Measurements from ENCODE around the gene KPTN.

KPTN gene

DNA sequence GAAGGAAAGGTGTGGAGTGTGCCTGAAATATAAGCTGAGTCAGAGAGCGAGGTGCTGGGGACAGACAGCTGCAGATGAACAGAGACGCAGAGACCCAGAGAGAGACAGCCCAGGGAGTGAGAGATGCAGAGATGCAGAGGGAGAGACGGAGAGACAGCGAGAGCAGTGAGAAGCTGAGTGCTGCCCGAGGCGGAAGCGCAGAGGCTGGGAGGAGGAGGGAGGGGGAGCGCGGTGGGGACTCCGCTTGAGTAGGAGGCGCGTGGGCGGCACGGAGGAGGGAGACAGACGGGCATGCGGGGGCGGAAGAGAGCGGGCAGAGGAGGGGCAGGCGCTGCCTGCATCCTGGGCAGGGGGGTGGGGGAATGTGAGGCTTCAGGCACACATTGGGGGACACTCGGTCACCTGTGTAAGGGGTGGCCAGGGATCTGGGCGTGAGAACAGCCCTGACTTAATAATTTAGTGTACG lies 38.0 kb downstream of the KPTN start:
- Mint-ChIP-seq H3K27me3 (peaks cover 93% of the 10 kb centered on the region), H3K4me1 (peaks cover 56% of the 10 kb centered on the region), H3K27ac (no peak overlapping the region), H3K9me3 (peaks cover 0 to 7% of the 10 kb centered on the region in 2 donors), H3K4me3 (peak overlapping the region; percentile 70)
- DNase-seq (no peak), ATAC-seq (peak; percentile 32)

DNA sequence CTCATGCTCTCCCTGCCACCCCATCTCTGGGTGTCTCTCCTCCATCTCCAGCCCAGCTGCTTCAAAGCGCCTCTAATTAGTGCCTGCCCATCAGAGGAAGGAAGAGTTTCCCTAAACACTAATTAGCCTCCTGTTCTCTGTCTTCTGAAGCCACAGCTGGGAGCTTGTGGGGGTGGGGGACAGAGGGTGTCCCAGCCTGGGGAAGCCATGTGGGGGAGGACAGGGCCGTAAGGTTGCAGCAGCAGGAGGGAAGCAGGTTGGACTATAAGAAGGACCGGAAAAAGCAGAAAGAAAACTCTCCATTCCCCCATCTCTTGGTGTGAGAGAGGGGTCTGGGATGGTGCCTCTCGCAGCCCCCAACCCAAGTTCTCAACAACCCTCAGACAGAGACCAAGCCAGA lies 38.5 kb downstream of the KPTN start:
- no peak for ATAC-seq
- H3K27ac Mint-ChIP-seq: peak overlapping the region in 1 of 2 donors; percentile 71
- peak overlapping the region; percentile 70 for H3K4me3 Mint-ChIP-seq
- peaks cover 56% of the 10 kb centered on the region for H3K4me1 Mint-ChIP-seq
- peaks cover 0 to 7% of the 10 kb centered on the region in 2 donors for H3K9me3 Mint-ChIP-seq
- DNase-seq: no peak
- H3K27me3 Mint-ChIP-seq: peaks cover 94% of the 10 kb centered on the region

DNA sequence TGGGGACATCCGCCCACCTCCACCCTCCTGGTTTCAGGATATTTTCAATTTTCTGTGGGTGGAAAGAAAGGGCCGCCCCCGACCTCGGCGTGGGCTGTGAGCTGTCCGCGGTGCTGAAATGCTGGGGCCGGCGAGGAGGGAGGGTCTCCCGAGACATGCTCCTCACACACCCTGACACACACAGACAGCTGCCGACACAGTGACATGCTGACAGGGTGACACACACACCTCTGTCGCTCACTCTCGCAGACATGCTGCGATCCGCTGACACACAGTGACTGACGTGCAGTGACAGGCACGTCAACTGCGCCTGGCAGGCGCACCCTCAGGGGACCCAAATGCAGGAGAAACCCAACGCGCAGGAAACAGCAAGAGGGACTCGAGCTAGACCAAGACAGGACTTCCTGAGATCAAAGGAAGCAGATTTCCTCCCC lies 39.6 kb downstream of the KPTN start:
- Mint-ChIP-seq H3K27ac (no peak overlapping the region), H3K27me3 (peaks cover 94% of the 10 kb centered on the region), H3K4me1 (peaks cover 56% of the 10 kb centered on the region), H3K9me3 (peaks cover 0 to 7% of the 10 kb centered on the region in 2 donors), H3K4me3 (peak overlapping the region; percentile 25 to 67)
- DNase-seq (no peak), ATAC-seq (no peak)

DNA sequence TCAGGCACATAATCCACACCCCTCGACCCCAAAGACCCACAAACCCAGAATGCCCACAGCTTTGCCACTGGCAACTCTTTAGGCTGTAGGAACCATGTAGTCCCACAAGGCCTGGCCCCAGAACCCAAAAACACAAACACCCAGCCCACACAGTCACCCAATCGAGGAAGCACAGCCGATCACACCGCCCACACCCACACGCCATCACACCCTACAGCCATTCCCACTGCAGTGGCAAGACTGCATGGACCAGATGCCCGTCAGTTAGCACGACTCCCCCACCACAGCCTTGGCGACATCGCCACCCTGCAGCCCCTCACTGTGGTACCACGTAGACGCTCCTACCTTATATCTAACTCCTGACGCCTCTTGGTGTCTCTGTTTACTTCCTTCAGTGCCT lies 40.7 kb downstream of the KPTN start:
- ATAC-seq (no peak), DNase-seq (no peak)
- Mint-ChIP-seq H3K4me1 (peaks cover 54% of the 10 kb centered on the region), H3K27ac (no peak overlapping the region), H3K4me3 (no peak overlapping the region), H3K27me3 (peaks cover 91% of the 10 kb centered on the region), H3K9me3 (peaks cover 0 to 7% of the 10 kb centered on the region in 2 donors)

DNA sequence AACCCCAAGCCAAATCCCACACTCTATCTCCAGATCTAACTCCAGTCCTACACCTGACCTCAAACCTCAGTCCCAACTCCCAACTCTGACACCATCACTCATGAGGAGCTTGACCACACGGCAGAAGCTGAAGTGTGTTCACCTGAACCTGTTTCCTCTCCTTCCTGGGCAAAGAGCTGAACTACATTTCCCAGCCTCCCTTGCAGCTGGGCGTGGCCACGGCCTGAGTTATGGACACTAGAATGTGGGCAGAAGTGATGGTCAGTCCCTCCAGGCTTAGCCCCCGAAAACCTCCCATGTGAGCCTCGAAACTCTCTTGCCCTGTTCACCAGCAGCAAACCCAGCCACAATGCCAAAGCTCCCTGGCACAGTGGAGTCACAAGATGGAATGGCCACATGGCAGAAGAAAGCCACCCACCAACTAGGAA lies 45.2 kb downstream of the KPTN start:
- Mint-ChIP-seq H3K27me3 (peaks cover 78% of the 10 kb centered on the region), H3K4me3 (no peak overlapping the region)

DNA sequence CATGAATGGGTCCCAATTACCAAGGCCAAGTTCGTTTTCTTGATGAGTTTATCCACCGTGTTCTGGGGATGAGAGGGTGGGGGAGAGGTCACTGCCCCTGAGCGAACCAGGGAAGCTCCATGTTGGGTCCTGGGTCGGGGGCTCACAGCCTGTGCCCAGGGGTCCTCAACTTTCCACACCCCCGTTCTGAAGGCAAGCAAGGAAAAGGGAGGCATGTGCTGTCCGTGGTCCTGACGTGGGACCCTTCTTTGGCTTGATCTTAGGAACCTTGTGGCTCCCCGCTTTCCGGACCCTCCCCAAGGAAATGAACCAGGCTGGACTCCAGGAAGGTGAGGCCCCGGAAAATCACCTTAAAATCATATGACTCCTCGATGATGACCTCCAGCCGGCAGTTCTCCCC lies 46.5 kb downstream of the KPTN start:
- Mint-ChIP-seq H3K27me3 (peaks cover 65% of the 10 kb centered on the region), H3K27ac (no peak overlapping the region), H3K4me1 (peaks cover 38% of the 10 kb centered on the region), H3K4me3 (no peak overlapping the region), H3K9me3 (no peaks in the 10 kb centered on the region)
- ATAC-seq (no peak), DNase-seq (no peak)

More for the DNA sequence above, 45.2 kb downstream of the KPTN start:
- ATAC-seq (no peak), DNase-seq (no peak)
- Mint-ChIP-seq H3K27ac (no peak overlapping the region), H3K9me3 (no peaks in the 10 kb centered on the region), H3K4me1 (peaks cover 35% of the 10 kb centered on the region)

DNA sequence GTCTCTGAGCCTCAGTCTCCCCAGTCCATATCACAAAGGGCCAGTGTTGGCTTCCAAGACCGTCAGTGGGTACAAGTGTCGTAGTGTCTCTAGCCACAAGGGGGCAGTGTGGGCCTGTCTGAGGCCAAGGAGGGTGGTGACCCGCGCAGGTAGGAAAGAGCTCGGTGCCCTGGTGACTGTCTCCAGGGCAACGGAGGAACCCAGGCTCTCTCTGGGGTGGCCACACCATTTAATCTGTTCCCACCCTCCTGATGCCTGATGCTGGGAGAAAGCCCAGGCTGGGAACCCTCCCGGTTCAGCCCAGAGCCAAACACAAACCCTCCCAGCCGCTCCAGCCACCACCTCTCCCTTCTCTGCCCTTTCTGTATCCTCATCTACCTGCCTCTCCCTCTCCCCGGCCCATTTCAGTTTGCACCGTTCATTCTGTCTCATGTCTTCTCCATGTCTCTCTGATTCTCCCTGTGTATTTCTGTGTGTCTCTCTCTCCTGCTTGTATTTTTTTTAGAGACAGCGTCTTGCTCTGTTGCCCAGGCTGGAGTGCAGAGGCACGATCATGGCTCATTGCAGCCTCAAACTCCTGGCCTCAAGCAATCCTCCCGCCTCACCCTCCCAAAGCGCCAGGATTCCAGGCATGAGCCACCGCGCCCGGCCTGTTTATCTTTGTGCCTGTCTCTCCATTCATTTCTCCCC lies 47.2 kb downstream of the KPTN start:
- H3K4me1 Mint-ChIP-seq: peaks cover 44% of the 10 kb centered on the region
- peak overlapping the region in 1 of 2 donors; percentile 57 for H3K27ac Mint-ChIP-seq
- H3K9me3 Mint-ChIP-seq: no peaks in the 10 kb centered on the region
- DNase-seq (peak; percentile 83 to 84), ATAC-seq (peak; percentile 89)
- H3K27me3 Mint-ChIP-seq: peaks cover 66% of the 10 kb centered on the region
- H3K4me3 Mint-ChIP-seq: peak overlapping the region in 1 of 2 donors; percentile 69

DNA sequence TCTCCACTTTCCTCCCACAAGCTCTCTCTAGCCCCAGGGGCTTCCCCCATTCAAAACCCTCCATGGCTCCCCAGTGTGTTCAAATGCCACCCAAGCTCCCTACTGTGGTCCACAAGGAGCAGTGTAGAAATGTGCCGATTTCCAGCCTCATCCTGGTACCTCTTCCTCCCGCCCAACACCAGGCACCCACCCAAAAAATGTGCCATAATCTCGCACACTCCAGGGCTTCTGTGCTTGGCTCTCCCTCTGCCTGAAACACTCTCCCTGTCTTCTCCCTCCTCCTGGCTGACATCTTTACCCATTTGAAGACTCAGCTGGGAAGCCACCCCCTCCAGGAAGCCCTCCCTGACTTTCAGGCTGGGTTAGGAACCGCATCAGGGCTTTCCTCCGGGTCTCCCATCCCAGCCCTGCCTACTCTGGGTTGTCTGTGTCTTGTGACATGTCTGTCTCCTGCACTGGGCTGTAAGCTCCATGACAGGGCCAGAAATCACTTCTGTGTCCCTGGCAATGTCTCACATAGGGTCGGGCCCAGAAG lies 48.1 kb downstream of the KPTN start:
- H3K9me3 Mint-ChIP-seq: no peaks in the 10 kb centered on the region
- DNase-seq (no peak), ATAC-seq (no peak)
- no peak overlapping the region for H3K27ac Mint-ChIP-seq
- peaks cover 45% of the 10 kb centered on the region for H3K4me1 Mint-ChIP-seq
- H3K27me3 Mint-ChIP-seq: peaks cover 66% of the 10 kb centered on the region
- H3K4me3 Mint-ChIP-seq: peak overlapping the region; percentile 2 to 69

DNA sequence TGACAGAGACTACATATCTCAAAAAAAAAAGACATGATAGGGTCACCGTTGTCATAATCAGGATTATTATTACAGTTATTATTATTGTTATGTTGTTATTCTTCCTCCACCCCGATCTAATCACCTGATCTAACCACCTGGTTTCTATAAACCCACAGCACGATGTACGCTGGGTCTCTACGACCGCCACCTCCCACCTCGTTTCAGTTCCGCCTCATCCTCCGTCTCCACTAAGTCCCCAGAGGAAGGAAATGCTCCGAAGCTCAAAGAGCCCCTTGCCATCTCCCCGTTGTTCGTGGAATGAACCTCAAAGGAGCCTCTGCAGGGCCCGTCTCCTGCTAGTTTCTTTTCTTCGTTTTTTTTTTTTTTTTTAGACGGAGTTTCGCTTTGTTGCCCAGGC lies 48.8 kb downstream of the KPTN start:
- Mint-ChIP-seq H3K4me3 (peak overlapping the region in 1 of 2 donors; percentile 24), H3K27me3 (peaks cover 68% of the 10 kb centered on the region), H3K9me3 (no peaks in the 10 kb centered on the region), H3K4me1 (peaks cover 51% of the 10 kb centered on the region), H3K27ac (no peak overlapping the region)
- DNase-seq (peak in 1 of 2 donors; percentile 48), ATAC-seq (peak; percentile 74)

DNA sequence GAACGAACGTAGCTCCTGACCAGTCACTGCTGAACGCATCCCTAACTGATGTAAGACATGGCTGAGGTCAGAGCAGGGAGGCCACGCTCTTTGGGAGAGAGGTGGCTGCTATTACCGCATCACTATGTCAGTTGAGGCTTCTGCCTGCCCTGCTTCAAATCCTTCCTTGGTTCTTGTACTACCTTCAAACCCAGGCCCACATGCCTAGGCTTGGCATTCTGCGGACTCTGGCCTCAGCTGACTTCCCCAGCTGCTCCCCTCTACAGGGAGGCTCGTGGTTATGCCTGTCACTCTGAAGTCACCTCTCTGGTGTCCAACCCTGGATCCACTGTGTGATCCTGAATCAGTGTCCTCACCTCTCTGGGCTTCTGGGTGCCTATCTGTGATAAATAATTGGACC lies 49.9 kb downstream of the KPTN start:
- Mint-ChIP-seq H3K27me3 (peaks cover 70% of the 10 kb centered on the region), H3K27ac (no peak overlapping the region), H3K4me3 (no peak overlapping the region), H3K9me3 (no peaks in the 10 kb centered on the region), H3K4me1 (peaks cover 62% of the 10 kb centered on the region)
- DNase-seq (no peak), ATAC-seq (no peak)

DNA sequence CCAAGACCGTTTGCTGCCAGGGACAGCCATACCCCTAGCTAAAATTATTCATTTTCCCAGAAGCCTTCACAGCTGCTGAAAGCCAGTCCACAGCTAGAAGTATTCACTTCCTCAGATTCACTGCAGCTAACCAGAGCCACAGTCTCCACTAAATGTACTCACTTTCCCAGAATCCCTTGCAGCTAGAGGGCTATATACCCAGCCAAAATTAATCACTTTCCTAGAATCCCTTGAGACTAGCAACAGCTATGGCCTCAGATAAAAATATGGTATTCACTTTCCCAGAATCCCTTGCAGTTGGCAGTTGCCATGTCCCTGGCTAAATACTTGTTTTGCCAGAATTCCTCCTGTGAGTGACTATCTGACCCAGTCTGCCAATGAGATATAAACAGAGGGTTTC lies 50.9 kb downstream of the KPTN start:
- Mint-ChIP-seq H3K27me3 (peaks cover 61% of the 10 kb centered on the region), H3K27ac (no peak overlapping the region), H3K9me3 (no peaks in the 10 kb centered on the region), H3K4me1 (peaks cover 62% of the 10 kb centered on the region), H3K4me3 (no peak overlapping the region)
- DNase-seq (no peak), ATAC-seq (no peak)

DNA sequence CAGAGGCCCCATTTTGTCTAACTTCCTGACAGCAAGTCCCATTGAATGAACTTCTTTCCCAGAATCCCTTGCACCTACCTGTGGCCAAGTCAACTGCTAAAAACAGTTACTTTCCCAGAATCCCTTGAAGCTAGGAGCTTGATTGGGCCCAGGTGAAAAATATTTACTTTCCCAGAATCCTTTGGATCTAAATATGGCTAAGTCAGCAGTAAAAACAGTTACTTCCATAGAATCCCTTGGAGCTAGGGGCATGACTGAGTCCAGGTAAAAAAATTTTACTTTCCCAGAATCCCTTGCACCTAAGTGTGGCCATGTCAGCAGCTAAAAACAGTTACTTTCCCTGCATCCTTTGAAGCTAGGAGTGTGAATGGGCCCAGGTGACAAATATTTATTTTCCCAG lies 51.5 kb downstream of the KPTN start:
- no peak overlapping the region for H3K4me3 Mint-ChIP-seq

DNA sequence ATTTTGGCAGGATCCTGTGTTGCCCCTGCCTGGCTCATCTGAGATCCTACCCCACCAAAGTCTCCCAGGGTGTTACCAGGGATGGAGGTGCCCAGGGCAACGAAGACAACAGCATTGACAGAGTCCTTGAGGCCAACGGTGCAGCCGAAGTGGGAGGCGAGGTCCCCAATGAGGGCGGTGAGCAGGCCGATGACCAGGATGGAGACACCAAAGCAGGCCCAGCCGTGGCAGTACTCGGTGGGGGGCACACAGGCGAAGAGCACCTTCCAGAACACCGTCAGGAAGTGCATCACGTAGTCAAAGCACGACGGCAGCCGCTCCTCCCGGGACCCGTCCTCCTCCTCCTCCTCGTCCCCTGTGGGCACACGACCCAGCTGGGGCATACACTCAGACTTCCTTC lies 51.9 kb downstream of the KPTN start:
- Mint-ChIP-seq H3K27ac (no peak overlapping the region), H3K4me1 (peaks cover 57% of the 10 kb centered on the region), H3K27me3 (peaks cover 54% of the 10 kb centered on the region), H3K4me3 (no peak overlapping the region), H3K9me3 (no peaks in the 10 kb centered on the region)
- ATAC-seq (no peak), DNase-seq (no peak)

More for the DNA sequence above, 51.5 kb downstream of the KPTN start:
- DNase-seq: no peak
- no peak for ATAC-seq
- Mint-ChIP-seq H3K27ac (no peak overlapping the region), H3K9me3 (no peaks in the 10 kb centered on the region), H3K4me1 (peaks cover 61% of the 10 kb centered on the region), H3K27me3 (peaks cover 54% of the 10 kb centered on the region)

DNA sequence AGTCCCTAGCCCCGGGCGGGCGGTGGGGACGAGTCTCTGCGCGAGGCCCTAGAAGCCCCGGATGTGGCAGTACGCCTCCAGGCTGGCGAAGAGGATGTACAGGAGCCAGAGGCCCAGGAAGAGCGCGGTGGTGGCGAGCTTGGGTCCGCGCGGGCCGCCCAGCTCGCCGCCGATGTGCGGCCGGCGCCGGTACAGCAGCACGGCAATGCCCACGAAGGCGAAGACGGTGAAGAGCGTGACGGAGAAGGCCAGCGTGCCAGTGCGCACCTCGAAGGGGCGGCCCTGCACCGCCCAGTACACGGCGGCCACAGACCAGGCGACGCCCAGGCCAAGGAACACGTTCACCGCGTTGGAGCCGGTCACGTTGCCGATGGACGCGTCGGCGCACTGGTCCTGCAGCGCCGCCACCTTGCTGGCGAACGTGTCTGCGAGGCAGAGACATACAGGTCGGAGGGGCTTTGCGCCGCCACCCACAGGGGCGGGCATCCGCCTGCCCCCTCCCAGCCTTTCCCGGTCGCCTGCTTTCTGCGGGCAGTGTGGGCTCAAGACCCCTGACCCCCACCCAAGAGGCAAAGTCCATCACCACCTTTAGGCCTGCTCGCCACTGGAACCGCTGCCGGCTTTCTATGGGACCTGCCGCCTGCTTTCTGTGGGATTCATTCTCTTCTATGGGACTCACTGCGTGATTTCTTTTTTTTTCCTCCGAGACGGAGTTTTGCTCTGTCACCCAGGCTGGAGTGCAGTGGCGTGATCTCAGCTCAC lies 53.8 kb downstream of the KPTN start:
- Mint-ChIP-seq H3K4me1 (peaks cover 40% of the 10 kb centered on the region), H3K4me3 (peak overlapping the region; percentile 78 to 83), H3K27ac (peak overlapping the region; percentile 28 to 64), H3K27me3 (peaks cover 54% of the 10 kb centered on the region), H3K9me3 (no peaks in the 10 kb centered on the region)
- ATAC-seq (peak; percentile 60), DNase-seq (peak; percentile 55 to 56)

DNA sequence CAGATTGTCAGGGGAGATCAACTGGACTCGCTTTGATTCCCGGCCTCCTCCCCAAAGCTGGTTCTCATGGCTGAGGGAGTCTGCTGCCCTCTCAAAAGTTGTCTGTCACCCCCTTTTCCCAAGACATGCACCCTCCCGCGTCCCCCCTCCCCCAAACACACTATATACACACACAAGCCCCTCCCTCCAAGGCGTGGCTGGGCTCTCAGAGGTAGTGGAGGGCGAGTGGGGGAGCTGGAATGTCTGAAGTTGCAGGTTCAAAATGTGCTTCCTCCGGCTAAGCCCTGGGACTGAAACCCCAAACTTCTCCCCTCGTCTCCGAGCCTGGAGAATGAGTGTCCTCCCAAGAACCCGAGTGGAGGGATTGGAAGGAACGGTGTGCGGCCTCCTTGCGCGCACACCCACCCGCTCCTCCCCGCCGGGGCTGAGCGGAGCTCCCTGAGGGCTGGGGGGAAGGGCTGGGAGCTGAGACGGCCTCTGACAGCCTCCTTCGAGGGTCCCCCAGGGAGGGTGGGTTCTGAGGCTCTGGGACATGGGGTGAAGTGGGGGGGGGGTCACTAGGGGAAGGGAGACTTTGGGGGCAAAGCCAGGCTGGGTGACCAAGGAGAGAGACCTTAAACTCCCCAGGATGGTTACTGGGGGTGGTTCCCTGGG lies 54.8 kb downstream of the KPTN start:
- ATAC-seq: no peak
- Mint-ChIP-seq H3K4me3 (peak overlapping the region; percentile 78 to 83), H3K27me3 (peaks cover 57% of the 10 kb centered on the region), H3K4me1 (peaks cover 36% of the 10 kb centered on the region), H3K9me3 (no peaks in the 10 kb centered on the region), H3K27ac (peak overlapping the region in 1 of 2 donors; percentile 28)
- no peak for DNase-seq
